GM23248 (cell line): ENCODE measurements around the gene PSMD5. TPM values are rescaled to one million over a fixed set of nuclear protein-coding genes. Genes with fewer than 3 reads are reported as not detected.

Source experiments
- DNase-seq: peaks from one replicate; pipeline ENCODE4 v3.0.0-alpha.2; 2015
- H2AFZ ChIP-seq: fragments of 200-600 bp; sonication (generic); 2 replicates; pipeline ENCODE4 v1.6.1; 2016; ENCODE audit warnings: antibody characterized with exemption
- H3F3A ChIP-seq: fragments of 200-600 bp; sonication (generic); 2 replicates; pipeline ENCODE4 v1.6.1; 2016; ENCODE audit warnings: mild to moderate bottlenecking, antibody characterized with exemption, mixed run types; ENCODE audit not compliant: insufficient read depth
- H3K27ac ChIP-seq: fragments of 200-600 bp; sonication (generic); 2 replicates; pipeline ENCODE4 v1.5.1; 2016; ENCODE audit warnings: mild to moderate bottlenecking
- H3K27me3 ChIP-seq: fragments of 200-600 bp; sonication (generic); replicated peaks from 2 replicates; pipeline ENCODE4 v1.6.1; 2016; ENCODE audit warnings: mild to moderate bottlenecking; ENCODE audit not compliant: insufficient read depth
- H3K36me3 ChIP-seq: fragments of 200-600 bp; sonication (generic); 2 replicates; pipeline ENCODE4 v1.6.1; 2016; ENCODE audit warnings: low read depth, mild to moderate bottlenecking
- H3K4me1 ChIP-seq: fragments of 200-600 bp; sonication (generic); 2 replicates; pipeline ENCODE4 v1.6.1; 2016; ENCODE audit warnings: mild to moderate bottlenecking; ENCODE audit not compliant: insufficient read depth
- H3K4me2 ChIP-seq: fragments of 200-600 bp; sonication (generic); one replicate; pipeline ENCODE4 v1.6.1; 2016; ENCODE audit warnings: mild to moderate bottlenecking; ENCODE audit not compliant: unreplicated experiment
- H3K4me3 ChIP-seq: fragments of 200-600 bp; sonication (generic); 2 replicates; pipeline ENCODE4 v1.5.1; 2016; ENCODE audit warnings: mild to moderate bottlenecking
- H3K79me2 ChIP-seq: fragments of 200-600 bp; sonication (generic); 2 replicates; pipeline ENCODE4 v1.6.1; 2016; ENCODE audit warnings: mild to moderate bottlenecking; ENCODE audit not compliant: insufficient read depth
- H3K9ac ChIP-seq: fragments of 200-600 bp; sonication (generic); 2 replicates; pipeline ENCODE4 v1.6.1; 2016; ENCODE audit warnings: mild to moderate bottlenecking
- H3K9me2 ChIP-seq: fragments of 200-600 bp; sonication (generic); 2 replicates; pipeline ENCODE4 v1.6.1; 2016; ENCODE audit warnings: mixed run types, mild to moderate bottlenecking, moderate library complexity; ENCODE audit not compliant: insufficient read depth
- H3K9me3 ChIP-seq: fragments of 200-600 bp; sonication (generic); one replicate; pipeline ENCODE4 v1.6.1; 2017; ENCODE audit warnings: low read depth
- H4K20me1 ChIP-seq: fragments of 200-600 bp; sonication (generic); 2 replicates; pipeline ENCODE4 v1.6.0; 2016; ENCODE audit not compliant: insufficient read depth
- EZH2 ChIP-seq: fragments of 200-600 bp; sonication (generic); IDR thresholded peaks from 2 replicates; pipeline ENCODE4 v1.6.1; 2018; ENCODE audit warnings: antibody characterized with exemption, mild to moderate bottlenecking; ENCODE audit not compliant: insufficient read depth, poor library complexity, severe bottlenecking
- EZH2phosphoT487 ChIP-seq: fragments of 200-600 bp; sonication (generic); IDR thresholded peaks from 2 replicates; pipeline ENCODE4 v1.6.1; 2018; ENCODE audit warnings: antibody characterized with exemption, moderate library complexity, mild to moderate bottlenecking, low read depth; ENCODE audit not compliant: insufficient read depth
- WGBS, 2 experiments: methylation state at CpG; one replicate each; pipeline ENCODE4 v1.1.6; 2015 to 2017; ENCODE audit warnings: low lambda C conversion rate in 2 of 2, low coverage in 1 of 2; ENCODE audit errors: missing lambda C conversion rate in 2 of 2; 5-methylcytosine and 5-hydroxymethylcytosine counted together
- in situ Hi-C: fragments of 300-500 bp; cut with MboI; formaldehyde crosslinking; loops from 2 replicates; pipeline ENCODE4 v1.15.0; 2020
- polyA plus RNA-seq: library from polyadenylated mRNA; unstranded; fragments of >200 nt; fragmentation: Nextera tagmentation; extraction: Ambion mirVana; gene quantifications from 2 replicates; pipeline ENCODE4 v1.2.1, GENCODE V29; 2016
- total RNA-seq: library from RNA; depleted of rRNA; stranded (reverse); fragments of >200 nt; shearing (Covaris generic); gene quantifications from 2 replicates; pipeline ENCODE4 v1.2.3, GENCODE V29; 2014

The PSMD5 gene
- total and polyA plus RNA-seq, 2 experiments from 2014 or later: 37.2 to 43.3 TPM

DNA sequence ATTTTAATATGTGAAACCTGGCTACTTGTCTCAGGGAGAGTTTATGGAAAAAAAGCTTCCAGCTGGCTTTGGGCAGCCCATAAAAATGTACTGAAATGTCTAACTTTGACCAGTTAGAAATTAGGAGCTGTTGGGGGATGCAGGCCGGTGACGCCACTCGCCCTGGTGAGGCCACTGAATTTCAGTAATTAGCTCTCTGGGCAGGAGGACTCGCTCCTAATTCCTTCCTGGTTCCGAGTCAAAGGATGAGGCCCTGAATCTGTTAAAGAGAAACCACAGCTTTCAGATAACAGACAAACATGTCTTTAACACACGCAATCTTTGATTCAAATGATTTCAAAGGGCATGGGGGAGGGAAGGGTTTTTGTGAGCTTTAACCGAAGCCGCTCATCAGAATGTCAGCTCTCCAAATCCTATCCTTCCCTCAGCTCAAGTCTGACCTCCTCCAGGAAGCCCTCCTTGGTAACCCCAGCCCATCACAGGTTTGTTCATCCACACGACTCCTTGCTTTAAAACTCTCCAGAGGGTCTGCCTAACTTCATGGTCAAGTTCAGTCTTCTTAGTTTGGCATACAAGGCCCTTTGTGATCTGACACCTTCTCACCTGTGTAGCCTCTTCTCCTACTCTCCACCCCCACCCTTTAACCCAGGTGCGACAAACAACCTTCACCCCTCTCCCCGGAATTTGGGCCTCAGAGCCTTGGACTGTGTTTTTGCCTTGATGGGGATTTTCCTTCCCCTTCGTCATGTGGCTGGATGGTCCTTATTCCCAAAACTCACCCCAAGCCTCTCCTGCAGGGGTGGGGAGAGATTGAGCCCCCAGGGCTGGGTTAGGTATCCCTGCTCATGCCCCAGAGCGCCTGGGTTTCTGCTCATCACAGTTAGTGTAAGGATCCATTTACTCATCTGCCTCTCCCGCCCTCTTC is 47.9 kb upstream of the PSMD5 start:
- no peak for TF ChIP-seq EZH2
- TF ChIP-seq EZH2phosphoT487: no peak
- H3F3A ChIP-seq: peaks cover 26% of the 10 kb centered on the region
- WGBS, 2 experiments: 72 to 73% methylated on average over 13 to 14 of the region's 14 CpGs
- H3K9ac ChIP-seq: no peak overlapping the region
- H3K4me2 ChIP-seq: no peak overlapping the region
- H3K79me2 ChIP-seq: no peaks in the 10 kb centered on the region
- no peaks in the 10 kb centered on the region for H3K36me3 ChIP-seq
- no peak overlapping the region for H2AFZ ChIP-seq
- DNase-seq: no peak
- no peak overlapping the region for H3K27ac ChIP-seq
- H3K4me3 ChIP-seq: no peak overlapping the region
- H4K20me1 ChIP-seq: no peaks in the 10 kb centered on the region
- H3K4me1 ChIP-seq: peaks cover 8% of the 10 kb centered on the region
- no peaks in the 10 kb centered on the region for H3K9me3 ChIP-seq
- 0 out of 2 replicates have a peak, but pooled peaks cover 7% of the 10 kb centered on the region for H3K27me3 ChIP-seq
- in situ Hi-C loops: no loop called here
- no peaks in the 10 kb centered on the region for H3K9me2 ChIP-seq

DNA sequence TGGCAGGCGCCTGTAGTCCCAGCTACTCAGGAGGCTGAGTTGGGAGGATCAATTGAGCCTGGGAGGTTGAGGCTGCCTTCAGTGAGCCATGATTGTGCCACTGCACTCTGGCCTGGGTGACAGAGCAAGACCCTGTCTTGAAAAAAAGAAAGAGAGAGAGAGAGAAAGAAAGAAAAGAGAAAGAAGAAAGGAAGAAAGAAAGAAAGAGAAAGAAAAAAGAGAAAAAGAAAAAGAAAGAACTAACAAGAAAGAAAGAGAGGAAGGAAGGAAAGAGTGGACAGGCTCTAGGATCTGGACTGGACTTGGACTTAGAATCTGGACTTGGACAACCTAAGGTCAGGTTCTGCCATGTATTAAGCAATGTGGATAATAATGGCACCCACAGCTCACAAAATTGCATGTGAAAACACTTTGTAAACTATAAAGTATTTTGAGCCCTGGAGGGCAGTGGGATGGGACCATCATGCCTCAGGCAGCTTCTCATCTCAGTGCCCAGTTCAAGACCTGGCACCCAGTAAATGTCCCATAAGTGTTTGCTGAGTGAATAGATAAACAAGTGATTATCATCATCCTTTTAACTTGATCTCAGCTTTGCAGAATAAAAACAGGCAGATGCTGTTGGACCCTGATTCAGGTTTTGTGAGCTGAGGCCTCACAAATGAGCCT is 47.0 kb upstream of the PSMD5 start:
- no peak overlapping the region for H3K9ac ChIP-seq
- DNase-seq: no peak
- no peaks in the 10 kb centered on the region for H3K79me2 ChIP-seq
- H2AFZ ChIP-seq: no peak overlapping the region
- no peak overlapping the region for H3K27ac ChIP-seq
- in situ Hi-C loops: no loop called here
- no peak overlapping the region for H3K4me2 ChIP-seq
- TF ChIP-seq EZH2 (no peak), EZH2phosphoT487 (no peak)
- H3K4me3 ChIP-seq: no peak overlapping the region
- no peaks in the 10 kb centered on the region for H4K20me1 ChIP-seq
- WGBS, 2 experiments: 94 to 95% methylated on average over 1 of the region's 1 CpG
- 0 out of 2 replicates have a peak, but pooled peaks cover 3% of the 10 kb centered on the region for H3K27me3 ChIP-seq
- H3K4me1 ChIP-seq: peaks cover 9% of the 10 kb centered on the region
- peaks cover 27% of the 10 kb centered on the region for H3F3A ChIP-seq
- no peaks in the 10 kb centered on the region for H3K9me3 ChIP-seq
- no peaks in the 10 kb centered on the region for H3K36me3 ChIP-seq
- H3K9me2 ChIP-seq: no peaks in the 10 kb centered on the region

DNA sequence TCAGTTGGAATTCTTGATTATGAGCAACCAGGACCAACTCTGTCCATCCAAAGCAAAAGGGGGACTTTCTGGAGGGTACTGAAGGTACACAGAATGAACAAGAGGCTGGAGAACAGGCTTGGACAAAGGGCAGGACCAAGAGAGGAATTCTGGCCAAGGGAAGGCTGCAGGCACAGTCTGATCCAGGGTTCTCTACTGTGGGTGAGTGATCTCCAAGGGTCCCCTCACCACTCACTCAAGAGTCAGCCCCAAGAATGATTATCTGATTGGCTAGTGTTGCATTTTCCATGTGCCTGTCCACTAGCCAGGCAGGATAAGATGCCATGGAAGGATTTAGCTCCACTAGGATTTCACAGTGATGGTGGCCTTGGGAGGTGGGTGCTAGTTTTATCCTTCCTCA is 45.9 kb upstream of the PSMD5 start:
- no peaks in the 10 kb centered on the region for H3K79me2 ChIP-seq
- H3K27ac ChIP-seq: no peak overlapping the region
- in situ Hi-C loops: no loop called here

DNA sequence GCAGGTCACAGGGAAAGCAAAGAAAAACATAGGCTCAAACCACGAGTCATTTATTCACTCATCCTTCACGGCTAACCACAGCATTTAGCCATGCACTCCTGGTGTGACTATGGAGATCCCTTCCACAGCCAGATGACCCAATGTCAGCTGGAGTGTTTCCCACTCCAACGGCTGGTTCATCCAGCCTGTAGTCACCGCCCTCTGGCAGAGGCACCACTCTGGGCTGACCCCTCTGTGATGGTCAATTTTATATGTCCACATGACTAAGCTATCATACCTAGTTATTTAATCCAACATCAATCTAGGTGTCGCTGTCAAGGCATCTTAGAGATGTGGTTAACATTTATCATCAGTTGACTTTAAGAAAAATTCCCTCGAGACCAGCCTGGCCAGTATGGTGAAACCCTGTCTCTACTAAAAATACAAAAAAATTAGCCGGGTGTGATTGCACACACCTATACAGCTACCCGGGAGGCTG is 43.8 kb upstream of the PSMD5 start:
- WGBS, 2 experiments: 35 to 36% methylated on average over 8 of the region's 8 CpGs
- TF ChIP-seq EZH2phosphoT487 (no peak), EZH2 (no peak)
- no peaks in the 10 kb centered on the region for H3K9me2 ChIP-seq
- no peak overlapping the region for H3K27ac ChIP-seq
- no peak overlapping the region for H3K4me2 ChIP-seq
- peaks cover 9% of the 10 kb centered on the region for H3K4me1 ChIP-seq
- no peak overlapping the region for H2AFZ ChIP-seq
- in situ Hi-C loops: no loop called here
- no peaks in the 10 kb centered on the region for H3K36me3 ChIP-seq
- H3K9me3 ChIP-seq: no peaks in the 10 kb centered on the region
- no peak overlapping the region for H3K4me3 ChIP-seq
- no peak overlapping the region for H3K9ac ChIP-seq
- H3K79me2 ChIP-seq: no peaks in the 10 kb centered on the region
- peaks cover 13% of the 10 kb centered on the region for H3F3A ChIP-seq
- H4K20me1 ChIP-seq: no peaks in the 10 kb centered on the region
- DNase-seq: peak; percentile 87
- 0 out of 2 replicates have a peak, but pooled peaks cover 2% of the 10 kb centered on the region for H3K27me3 ChIP-seq

More for the DNA sequence above, 45.9 kb upstream of the PSMD5 start:
- Histone ChIP-seq H4K20me1 (no peaks in the 10 kb centered on the region), H2AFZ (no peak overlapping the region), H3K4me1 (peaks cover 9% of the 10 kb centered on the region), H3K9ac (no peak overlapping the region), H3K9me2 (no peaks in the 10 kb centered on the region), H3K9me3 (no peaks in the 10 kb centered on the region), H3F3A (peaks cover 22% of the 10 kb centered on the region), H3K27me3 (0 out of 2 replicates have a peak, but pooled peaks cover 3% of the 10 kb centered on the region), H3K4me2 (no peak overlapping the region), H3K4me3 (no peak overlapping the region), H3K36me3 (no peaks in the 10 kb centered on the region)
- no peak for DNase-seq
- no peak for TF ChIP-seq EZH2phosphoT487
- TF ChIP-seq EZH2: no peak
